GM12892 (cell line): ENCODE data around the gene PRSS12.
A peak's percentile ranks its signal among the peaks of the same experiment; 100 is the strongest.

Source experiments
- DNase-seq: peaks from one replicate; pipeline ENCODE4 v3.0.0; 2011; ENCODE audit not compliant: insufficient read length
- FAIRE-seq: peaks from 2 replicates; lab custom pipeline; 2011; peaks lifted over from hg19 to GRCh38; lab: Jason Lieb, UNC
- POLR2A ChIP-seq: IDR thresholded peaks from 2 replicates; pipeline ENCODE4 v1.6.1; 2011; ENCODE audit warnings: low read depth, low read length, control low read depth
- POLR2AphosphoS5 ChIP-seq: IDR thresholded peaks from 2 replicates; pipeline ENCODE4 v1.6.1; 2011; ENCODE audit warnings: low read depth, low read length, control low read depth
- TAF1 ChIP-seq: IDR thresholded peaks from 2 replicates; pipeline ENCODE4 v1.6.1; 2011; ENCODE audit warnings: low read depth, mild to moderate bottlenecking, control low read depth, low read length, borderline replicate concordance

Gene PRSS12

DNA sequence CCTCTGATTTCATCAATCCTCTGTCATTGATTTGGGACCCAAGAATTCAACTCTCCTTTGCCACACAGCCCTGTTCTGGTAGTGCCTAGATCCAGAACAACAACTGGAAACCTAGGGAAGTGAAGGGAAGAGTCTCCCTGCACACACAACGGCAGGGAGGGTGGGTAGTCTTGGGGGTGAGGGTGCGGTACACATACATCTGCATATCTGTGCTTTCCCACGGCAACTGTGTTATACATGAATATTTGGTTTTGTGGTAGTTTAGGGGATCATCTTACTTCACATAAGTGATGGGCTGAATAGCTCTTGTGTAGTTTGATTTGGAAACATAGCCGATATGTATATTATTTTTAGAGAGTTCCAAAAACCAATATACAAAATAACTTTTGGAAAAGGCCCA, 3.3 kb upstream of the PRSS12 start:
- FAIRE-seq: no peak
- TF ChIP-seq POLR2AphosphoS5 (no peak), POLR2A (no peak)
- no peak for DNase-seq

DNA sequence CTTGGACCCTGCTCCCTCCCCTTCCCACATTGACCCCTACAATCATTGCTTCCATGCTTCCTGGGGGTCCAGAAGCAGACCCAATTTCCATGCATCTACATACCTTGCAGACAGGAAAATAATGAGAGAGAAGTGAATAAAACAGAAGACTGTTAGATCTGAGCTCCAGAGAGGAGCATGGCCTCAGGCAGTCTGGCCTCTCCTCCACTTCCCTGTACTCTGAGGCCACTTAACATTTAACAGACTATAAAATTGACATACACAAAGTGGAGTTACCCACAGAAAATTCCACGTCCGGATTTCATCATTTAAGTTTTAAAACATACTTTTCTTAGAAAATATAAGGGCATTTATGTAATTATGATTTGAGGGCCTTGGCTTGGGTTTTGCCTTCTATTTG, 2.1 kb upstream of the PRSS12 start:
- no peak for TF ChIP-seq TAF1
- DNase-seq (no peak), FAIRE-seq (no peak)

DNA sequence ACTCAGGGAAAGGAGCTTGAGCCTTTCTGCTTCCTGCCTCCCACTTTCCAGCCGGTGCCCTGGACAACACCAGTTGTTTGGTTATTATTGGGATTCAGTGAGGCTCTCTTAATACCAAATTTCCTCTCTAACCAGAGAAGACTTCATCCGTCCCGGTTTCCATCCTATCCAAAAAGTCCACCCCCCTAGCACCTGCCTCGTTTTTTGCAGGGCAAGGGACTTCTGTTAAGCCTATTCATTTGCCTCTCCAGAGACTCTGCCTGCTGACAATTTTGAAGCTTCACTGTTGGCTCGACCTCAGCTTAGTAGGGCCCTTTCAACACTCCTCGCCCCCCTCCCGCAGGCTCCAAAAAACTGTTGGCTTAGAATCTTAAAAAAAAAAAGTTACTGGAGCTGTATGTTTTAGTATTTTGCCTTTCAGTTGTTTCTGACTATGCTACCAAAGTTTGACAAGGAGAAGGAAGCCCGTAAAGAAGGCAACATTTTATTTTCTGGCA, 779 bp upstream of the PRSS12 start:
- TF ChIP-seq TAF1 (no peak), POLR2AphosphoS5 (no peak)
- no peak for DNase-seq
- no peak for FAIRE-seq

DNA sequence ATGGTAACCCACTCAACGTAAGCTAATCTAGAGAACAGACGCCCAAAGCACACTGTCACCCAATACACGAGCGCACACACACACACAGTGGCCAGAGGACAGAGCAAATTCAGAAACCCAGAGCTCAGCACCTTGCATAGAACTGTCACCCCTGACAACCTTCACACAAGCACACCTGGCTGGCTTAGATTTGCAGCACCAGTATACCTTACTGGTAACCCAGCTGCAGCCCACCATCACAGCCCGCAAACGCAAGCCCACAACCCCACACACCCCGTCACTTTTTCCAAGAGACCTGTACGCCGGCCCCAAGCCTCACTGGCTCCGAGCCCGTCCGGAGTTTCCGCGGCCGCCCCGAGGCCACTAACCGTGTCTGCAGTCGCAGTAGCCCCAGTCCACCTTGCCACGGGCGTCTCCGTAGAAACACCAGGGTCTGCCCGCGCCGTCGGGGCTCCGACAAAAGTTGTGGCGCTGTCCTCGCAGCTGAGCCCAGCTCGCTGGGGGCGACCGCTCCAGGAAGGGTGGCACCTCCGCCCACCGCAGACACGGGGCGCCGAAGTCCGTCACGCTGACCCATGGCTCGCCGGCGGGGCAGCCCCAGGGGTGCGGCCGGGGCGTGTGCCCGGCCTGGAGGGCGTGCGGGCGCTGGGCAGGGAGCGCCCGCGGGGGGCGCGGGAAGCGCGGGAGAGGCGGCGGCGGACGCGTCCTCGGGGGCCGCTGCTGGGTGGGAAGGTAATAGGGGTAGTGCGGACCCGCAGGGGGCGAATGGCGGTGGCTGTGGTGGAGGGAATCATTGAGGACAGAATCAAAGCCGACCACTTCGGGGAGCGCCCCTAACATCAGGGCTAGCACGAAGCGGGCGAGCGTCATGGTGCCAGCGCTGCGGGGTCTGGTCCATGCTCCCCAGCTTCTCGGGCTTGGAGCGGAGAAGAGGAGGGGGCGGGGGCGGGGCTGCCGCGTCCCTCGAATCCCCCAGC, 664 bp downstream of the PRSS12 start:
- DNase-seq (peak; percentile 4), FAIRE-seq (no peak)
- TF ChIP-seq POLR2AphosphoS5: no peak
- TF ChIP-seq TAF1: no peak
- no peak for TF ChIP-seq POLR2A

DNA sequence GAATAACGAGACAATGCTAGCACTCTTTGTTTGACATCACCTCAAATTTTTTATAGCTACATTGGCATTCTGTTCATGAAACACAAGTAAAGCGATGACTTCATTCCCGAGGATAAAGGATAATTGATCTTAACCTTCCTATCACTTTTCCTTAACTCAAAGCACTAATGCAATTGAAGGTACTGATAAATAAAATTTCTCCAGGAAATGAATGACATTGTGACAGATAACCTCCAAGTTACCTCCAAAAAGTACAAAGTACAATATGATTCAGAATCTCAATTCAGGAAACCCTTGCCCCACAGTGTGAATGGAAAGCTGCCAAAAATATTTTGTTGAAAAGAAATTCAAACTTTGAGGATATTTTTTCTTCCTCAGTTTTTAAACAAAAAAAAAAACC, 1.8 kb downstream of the PRSS12 start:
- TF ChIP-seq TAF1: no peak
- no peak for TF ChIP-seq POLR2A
- no peak for TF ChIP-seq POLR2AphosphoS5
- FAIRE-seq (no peak), DNase-seq (no peak)

DNA sequence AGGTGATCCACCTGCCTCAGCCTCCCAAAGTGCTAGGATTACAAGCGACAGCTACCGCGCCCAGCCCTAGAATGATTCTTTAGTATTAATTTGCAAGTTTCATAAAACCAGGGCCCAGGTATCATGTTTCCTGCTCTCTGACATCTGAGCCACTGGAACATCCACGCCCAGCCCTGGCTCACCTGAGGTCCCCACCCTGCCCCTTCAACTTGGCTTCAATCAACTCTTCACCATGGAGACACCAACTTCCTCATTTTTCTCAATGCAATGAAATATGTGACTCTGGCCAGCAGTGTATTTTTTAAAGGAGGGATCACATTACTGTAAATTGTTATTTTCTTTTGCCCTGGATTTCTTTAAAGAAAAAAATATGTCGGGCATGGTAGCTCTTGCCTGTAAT, 3.9 kb downstream of the PRSS12 start:
- no peak for DNase-seq
- FAIRE-seq: no peak
- TF ChIP-seq POLR2A: no peak
- no peak for TF ChIP-seq TAF1
- no peak for TF ChIP-seq POLR2AphosphoS5

DNA sequence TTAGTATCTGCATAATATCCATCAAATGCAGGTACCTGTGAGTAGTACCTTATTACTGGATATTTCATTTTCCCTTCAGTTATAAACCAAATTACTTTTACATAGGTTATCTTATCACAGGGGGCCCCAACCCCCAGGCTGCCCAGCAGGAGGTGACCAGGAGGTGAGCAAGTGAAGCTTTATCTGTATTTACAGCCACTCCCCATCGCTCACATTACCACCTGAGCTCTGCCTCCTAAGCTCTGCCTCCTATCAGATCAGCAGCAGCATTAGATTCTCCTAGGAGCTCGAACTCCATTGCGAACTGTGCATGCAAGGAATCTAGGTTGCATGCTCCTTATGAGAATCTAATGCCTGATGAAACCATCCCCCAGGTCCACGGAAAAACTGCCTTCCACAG, 6.3 kb downstream of the PRSS12 start:
- no peak for TF ChIP-seq TAF1
- no peak for TF ChIP-seq POLR2AphosphoS5
- no peak for TF ChIP-seq POLR2A
- FAIRE-seq (no peak), DNase-seq (no peak)

DNA sequence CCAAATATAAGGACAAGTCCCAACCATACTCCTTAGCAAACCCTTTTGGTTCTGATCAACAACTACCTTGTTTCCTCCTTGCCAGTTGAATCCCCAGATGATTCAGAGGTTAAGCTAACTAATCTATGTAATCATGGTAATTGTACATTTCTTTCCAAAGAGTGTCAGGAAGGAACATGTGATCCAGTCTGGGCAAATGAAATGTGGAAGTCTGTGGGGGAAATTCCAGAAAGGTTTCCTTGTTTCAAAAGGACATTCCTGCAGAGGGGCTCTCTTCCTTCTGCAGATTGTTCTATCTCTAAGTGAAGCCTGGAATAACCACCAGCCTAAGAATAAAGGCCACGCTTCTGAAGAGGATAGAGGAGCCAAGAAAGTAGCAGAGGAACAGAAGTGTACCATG, 7.0 kb downstream of the PRSS12 start:
- FAIRE-seq (no peak), DNase-seq (no peak)
- TF ChIP-seq TAF1 (no peak), POLR2AphosphoS5 (no peak), POLR2A (no peak)

DNA sequence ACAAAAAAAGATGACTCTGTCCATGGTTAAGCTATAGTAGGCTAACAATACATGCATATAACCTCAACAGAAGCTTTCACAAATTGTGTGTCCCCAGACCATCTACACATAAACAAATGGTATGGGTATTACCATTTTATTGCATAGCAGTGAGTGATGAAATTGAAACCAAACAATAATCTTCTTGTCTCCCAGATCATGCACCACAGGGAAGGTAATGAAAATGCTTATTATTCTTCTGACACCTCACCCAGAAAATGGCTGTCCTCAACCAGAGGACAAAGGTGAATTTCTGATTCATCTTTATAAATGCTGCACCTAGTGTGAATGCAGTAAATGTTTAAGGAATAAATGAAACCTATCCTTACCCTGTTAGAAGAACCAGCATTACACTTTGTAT, 8.0 kb downstream of the PRSS12 start:
- FAIRE-seq (no peak), DNase-seq (no peak)

DNA sequence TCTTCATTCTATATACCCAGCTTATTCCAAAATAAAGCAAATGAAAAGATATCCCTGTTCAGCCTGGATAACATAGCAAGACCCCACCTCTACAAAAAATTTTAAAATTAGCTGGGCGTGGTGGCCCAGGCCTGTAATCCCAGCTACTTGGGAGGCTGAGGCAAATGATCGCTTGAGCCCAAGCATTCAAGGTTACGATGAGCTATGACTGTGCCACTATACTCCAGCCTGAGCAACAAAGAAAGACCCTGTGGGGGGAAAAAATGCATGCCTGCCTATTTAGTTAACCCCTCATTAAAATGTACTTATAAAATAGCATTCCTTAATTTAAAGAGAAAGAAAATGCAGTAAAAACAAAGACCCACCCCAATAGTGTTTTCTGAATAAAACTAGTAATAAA, 9.3 kb downstream of the PRSS12 start:
- TF ChIP-seq POLR2A (no peak), TAF1 (no peak), POLR2AphosphoS5 (no peak)
- no peak for FAIRE-seq

More for the DNA sequence above, 8.0 kb downstream of the PRSS12 start:
- TF ChIP-seq TAF1 (no peak), POLR2AphosphoS5 (no peak), POLR2A (no peak)

DNA sequence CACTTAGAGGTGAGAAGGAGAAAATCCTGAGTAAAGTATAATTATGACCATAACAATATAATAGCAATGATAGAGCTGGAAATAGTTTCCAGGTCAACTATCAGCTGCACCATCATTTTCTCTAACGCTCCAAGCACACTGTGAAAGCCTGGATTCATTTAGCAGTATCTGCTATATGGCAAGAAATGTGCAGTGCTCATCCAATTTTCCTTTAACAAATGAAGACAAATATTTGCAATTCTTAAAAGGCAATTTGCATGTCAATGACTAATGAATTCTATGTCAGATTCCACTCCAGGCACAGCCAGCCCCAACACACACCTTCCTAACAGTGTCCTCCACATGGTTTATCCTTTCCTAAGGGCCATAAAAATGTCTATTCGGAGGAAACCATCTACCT, 12.7 kb downstream of the PRSS12 start:
- DNase-seq (no peak), FAIRE-seq (no peak)
- TF ChIP-seq POLR2A (no peak), TAF1 (no peak), POLR2AphosphoS5 (no peak)

More for the DNA sequence above, 9.3 kb downstream of the PRSS12 start:
- no peak for DNase-seq

DNA sequence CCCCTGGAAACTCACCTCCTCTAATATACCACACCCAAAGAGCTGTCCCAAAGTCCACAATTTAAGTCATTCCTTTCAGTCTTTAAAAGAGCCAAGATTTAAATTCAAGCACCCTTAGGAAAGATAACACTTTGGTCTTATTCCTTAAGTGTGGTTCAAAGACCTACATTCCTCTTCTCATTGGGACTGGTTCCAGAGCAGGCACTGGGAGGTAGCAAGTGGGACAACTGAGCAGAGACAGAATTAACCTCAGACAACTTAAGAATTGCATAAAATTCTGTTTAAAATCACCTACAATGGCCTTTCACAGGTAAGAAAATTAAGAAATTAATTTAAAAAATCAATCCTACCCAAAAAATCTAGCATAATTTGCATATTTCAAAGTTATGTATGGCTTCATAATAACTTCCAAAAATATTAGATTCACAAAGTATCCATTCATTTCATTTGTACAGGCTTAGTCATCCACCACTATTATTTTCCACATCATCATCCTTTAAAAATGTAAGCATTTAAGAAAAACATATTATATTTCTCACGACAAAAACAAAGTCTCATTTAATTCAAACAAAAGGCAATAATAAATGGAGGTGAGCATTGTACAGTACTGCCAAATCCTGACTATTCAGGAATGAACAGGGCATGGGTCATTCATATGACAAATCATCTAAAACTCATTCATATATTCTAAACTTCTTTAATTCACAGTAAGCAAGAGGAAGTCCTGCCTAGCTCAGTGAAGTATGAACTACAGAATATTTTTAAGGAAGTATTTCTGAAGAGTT, 13.6 kb downstream of the PRSS12 start:
- DNase-seq: no peak
- FAIRE-seq: no peak
- TF ChIP-seq POLR2AphosphoS5 (no peak), POLR2A (no peak), TAF1 (no peak)
